Liver (tissue), 9 donors: Measurements from ENCODE around the gene CCBE1. TPM values are rescaled to one million over a fixed set of nuclear protein-coding genes. Genes with fewer than 3 reads are reported as not detected.

ENCODE experiments used
- DNase-seq: peaks from one replicate; pipeline ENCODE4 v3.0.0-alpha.2; 2017; ENCODE audit warnings: low spot score
- H3K27ac ChIP-seq, 2 donors: one replicate each; pipeline ENCODE4 v1.7.0; 2013; ENCODE audit warnings: inconsistent platforms in 2 of 2, low read length in 2 of 2, control low read depth in 1 of 2, low read depth in 1 of 2, mild to moderate bottlenecking in 1 of 2
- H3K27me3 ChIP-seq, 4 donors: one replicate each; pipeline versions ENCODE4 v1.6.1 to v1.7.0; 2013; ENCODE audit warnings: low read length in 3 of 4, inconsistent platforms in 1 of 4, mild to moderate bottlenecking in 1 of 4, moderate library complexity in 1 of 4; ENCODE audit not compliant: control insufficient read depth in 4 of 4, insufficient read depth in 4 of 4
- H3K36me3 ChIP-seq, 4 donors: one replicate each; pipeline versions ENCODE4 v1.6.1 to v1.7.0; 2013; ENCODE audit warnings: low read length in 3 of 4, mild to moderate bottlenecking in 3 of 4, low read depth in 1 of 4, moderate library complexity in 1 of 4; ENCODE audit not compliant: control insufficient read depth in 4 of 4, insufficient read depth in 3 of 4
- H3K4me1 ChIP-seq, 4 donors: one replicate each; pipeline versions ENCODE4 v1.6.1 to v1.7.0; 2013; ENCODE audit warnings: low read length in 3 of 4, mild to moderate bottlenecking in 3 of 4, moderate library complexity in 1 of 4; ENCODE audit not compliant: control insufficient read depth in 4 of 4, insufficient read depth in 4 of 4
- H3K4me3 ChIP-seq, 3 donors: one replicate each; pipeline versions ENCODE4 v1.6.1 to v1.7.0; 2013; ENCODE audit warnings: low read length in 3 of 3, control low read depth in 1 of 3, low read depth in 1 of 3, mild to moderate bottlenecking in 1 of 3
- H3K9ac ChIP-seq, 2 donors: one replicate each; pipeline ENCODE4 v1.7.0; 2013; ENCODE audit warnings: low read length in 2 of 2, mild to moderate bottlenecking in 2 of 2, moderate library complexity in 2 of 2, control low read depth in 1 of 2, low read depth in 1 of 2
- H3K9me3 ChIP-seq, 4 donors: one replicate each; pipeline versions ENCODE4 v1.6.1 to v1.7.0; 2013; ENCODE audit warnings: low read length in 3 of 4; ENCODE audit not compliant: control insufficient read depth in 4 of 4
- CTCF ChIP-seq: fragments of 150-350 bp; IDR thresholded peaks from 2 replicates; pipeline ENCODE4 v1.5.1; 2017; ENCODE audit warnings: improper control_type of control experiment, low read depth, low read length; ENCODE audit not compliant: missing input control
- EGR1 ChIP-seq, 2 donors: IDR thresholded peaks; 2 replicates each; pipeline ENCODE4 v1.6.1; 2016 to 2018; ENCODE audit warnings: antibody characterized with exemption in 2 of 2, low read depth in 2 of 2
- FOXA2 ChIP-seq: IDR thresholded peaks from 2 replicates; pipeline ENCODE4 v1.6.1; 2016; ENCODE audit warnings: antibody characterized with exemption
- GABPA ChIP-seq, 2 donors: IDR thresholded peaks in 1 of 2; conservative IDR thresholded peaks in 1 of 2; 2 replicates each; pipeline ENCODE4 v1.6.1; 2016; ENCODE audit warnings: antibody characterized with exemption in 2 of 2, mild to moderate bottlenecking in 1 of 2, moderate library complexity in 1 of 2
- HNF4G ChIP-seq: IDR thresholded peaks from 2 replicates; pipeline ENCODE4 v1.6.1; 2016; ENCODE audit warnings: antibody characterized with exemption
- JUND ChIP-seq, 2 donors: IDR thresholded peaks; 2 replicates each; pipeline ENCODE4 v1.6.1; 2016; ENCODE audit warnings: antibody characterized with exemption in 2 of 2
- MAX ChIP-seq: IDR thresholded peaks from 2 replicates; pipeline ENCODE4 v1.6.1; 2016; ENCODE audit warnings: antibody characterized with exemption
- NR2F2 ChIP-seq: IDR thresholded peaks from 2 replicates; pipeline ENCODE4 v1.6.1; 2016; ENCODE audit warnings: antibody characterized with exemption
- RAD21 ChIP-seq, 2 donors: IDR thresholded peaks; 2 replicates each; pipeline ENCODE4 v1.6.1; 2016; ENCODE audit warnings: antibody characterized with exemption in 2 of 2, mild to moderate bottlenecking in 2 of 2
- RXRA ChIP-seq, 2 donors: IDR thresholded peaks; 2 replicates each; pipeline ENCODE4 v1.6.1; 2017 to 2018; ENCODE audit warnings: antibody characterized with exemption in 2 of 2, mild to moderate bottlenecking in 1 of 2
- SP1 ChIP-seq: IDR thresholded peaks from 2 replicates; pipeline ENCODE4 v1.6.1; 2018; ENCODE audit warnings: antibody characterized with exemption, mild to moderate bottlenecking
- TAF1 ChIP-seq: conservative IDR thresholded peaks from 2 replicates; pipeline ENCODE4 v1.6.1; 2016; ENCODE audit warnings: antibody characterized with exemption, mild to moderate bottlenecking
- YY1 ChIP-seq: IDR thresholded peaks from 2 replicates; pipeline ENCODE4 v1.6.1; 2016; ENCODE audit warnings: antibody characterized with exemption, mild to moderate bottlenecking
- WGBS: extraction: QIAGEN DNeasy Blood & Tissue Kit; methylation state at CpG from one replicate; pipeline ENCODE4 v1.1.7; 2013; 5-methylcytosine and 5-hydroxymethylcytosine counted together
- polyA plus RNA-seq, 2 donors: library from polyadenylated mRNA; stranded (reverse) in 1 of 2; unstranded in 1 of 2; fragments of 200-250 nt in 1 of 2; fragments of >200 nt in 1 of 2; fragmentation: Nextera tagmentation in 1 of 2; extraction: Ambion mirVana in 1 of 2; gene quantifications; one replicate each; pipeline versions ENCODE4 v1.2.1 to v1.2.3, GENCODE V29; 2013 to 2015
- total RNA-seq, 2 donors: library from RNA; depleted of rRNA; stranded (reverse); fragments of >200 nt; gene quantifications; one replicate each; pipeline ENCODE4 v1.2.3, GENCODE V29; 2014
- TF ChIP-seq, protein P1 (sequence below): IDR thresholded peaks from 2 replicates; pipeline ENCODE4 v1.6.1; 2016; ENCODE audit warnings: antibody characterized with exemption
- TF ChIP-seq, protein P2 (sequence below): IDR thresholded peaks from 2 replicates; pipeline ENCODE4 v1.6.1; 2016; ENCODE audit warnings: antibody characterized with exemption, mild to moderate bottlenecking
- donor health status: healthy.
- donor health status: healthy.
- donor health status: healthy.
- donor health status: healthy.
- donor health status: healthy.

CCBE1 gene
- total and polyA plus RNA-seq, 4 donors: 1.8 to 2.6 (median 2.2) TPM

DNA sequence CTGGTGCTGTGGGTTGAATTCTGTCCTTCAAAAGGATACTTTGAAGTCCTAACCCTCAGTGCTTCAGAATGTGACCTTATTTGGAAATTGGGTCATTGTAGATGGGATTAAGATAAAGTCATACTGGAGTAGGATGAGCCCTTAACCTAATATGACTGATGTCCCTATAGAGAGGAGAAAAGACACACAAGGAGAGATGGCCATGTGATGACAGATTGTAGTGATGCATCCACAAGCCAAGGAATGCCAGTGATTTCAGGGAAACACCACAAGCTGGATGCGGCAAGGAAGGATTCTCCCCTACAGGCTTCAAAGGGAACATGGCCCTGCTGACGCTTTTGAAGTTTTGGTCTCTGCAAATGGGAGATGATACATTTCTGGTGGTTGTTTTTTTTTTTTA, 24.7 kb upstream of the CCBE1 start:
- Histone ChIP-seq H3K4me1 (no peaks in the 10 kb centered on the region), H3K27ac (no peak overlapping the region), H3K9ac (no peak overlapping the region), H3K4me3 (no peak overlapping the region), H3K36me3 (no peaks in the 10 kb centered on the region), H3K9me3 (peaks cover 0 to 3% (median 0%) of the 10 kb centered on the region in 4 donors), H3K27me3 (peaks cover 0 to 8% (median 0%) of the 10 kb centered on the region in 4 donors)
- TF ChIP-seq CTCF (no peak), NR2F2 (no peak), RXRA (IDR thresholded peaks at IDR 0.05) (no peak), SP1 (no peak)
- TF ChIP-seq, protein P1, sequence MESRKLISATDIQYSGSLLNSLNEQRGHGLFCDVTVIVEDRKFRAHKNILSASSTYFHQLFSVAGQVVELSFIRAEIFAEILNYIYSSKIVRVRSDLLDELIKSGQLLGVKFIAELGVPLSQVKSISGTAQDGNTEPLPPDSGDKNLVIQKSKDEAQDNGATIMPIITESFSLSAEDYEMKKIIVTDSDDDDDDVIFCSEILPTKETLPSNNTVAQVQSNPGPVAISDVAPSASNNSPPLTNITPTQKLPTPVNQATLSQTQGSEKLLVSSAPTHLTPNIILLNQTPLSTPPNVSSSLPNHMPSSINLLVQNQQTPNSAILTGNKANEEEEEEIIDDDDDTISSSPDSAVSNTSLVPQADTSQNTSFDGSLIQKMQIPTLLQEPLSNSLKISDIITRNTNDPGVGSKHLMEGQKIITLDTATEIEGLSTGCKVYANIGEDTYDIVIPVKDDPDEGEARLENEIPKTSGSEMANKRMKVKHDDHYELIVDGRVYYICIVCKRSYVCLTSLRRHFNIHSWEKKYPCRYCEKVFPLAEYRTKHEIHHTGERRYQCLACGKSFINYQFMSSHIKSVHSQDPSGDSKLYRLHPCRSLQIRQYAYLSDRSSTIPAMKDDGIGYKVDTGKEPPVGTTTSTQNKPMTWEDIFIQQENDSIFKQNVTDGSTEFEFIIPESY: no peak
- TF ChIP-seq, protein P2, sequence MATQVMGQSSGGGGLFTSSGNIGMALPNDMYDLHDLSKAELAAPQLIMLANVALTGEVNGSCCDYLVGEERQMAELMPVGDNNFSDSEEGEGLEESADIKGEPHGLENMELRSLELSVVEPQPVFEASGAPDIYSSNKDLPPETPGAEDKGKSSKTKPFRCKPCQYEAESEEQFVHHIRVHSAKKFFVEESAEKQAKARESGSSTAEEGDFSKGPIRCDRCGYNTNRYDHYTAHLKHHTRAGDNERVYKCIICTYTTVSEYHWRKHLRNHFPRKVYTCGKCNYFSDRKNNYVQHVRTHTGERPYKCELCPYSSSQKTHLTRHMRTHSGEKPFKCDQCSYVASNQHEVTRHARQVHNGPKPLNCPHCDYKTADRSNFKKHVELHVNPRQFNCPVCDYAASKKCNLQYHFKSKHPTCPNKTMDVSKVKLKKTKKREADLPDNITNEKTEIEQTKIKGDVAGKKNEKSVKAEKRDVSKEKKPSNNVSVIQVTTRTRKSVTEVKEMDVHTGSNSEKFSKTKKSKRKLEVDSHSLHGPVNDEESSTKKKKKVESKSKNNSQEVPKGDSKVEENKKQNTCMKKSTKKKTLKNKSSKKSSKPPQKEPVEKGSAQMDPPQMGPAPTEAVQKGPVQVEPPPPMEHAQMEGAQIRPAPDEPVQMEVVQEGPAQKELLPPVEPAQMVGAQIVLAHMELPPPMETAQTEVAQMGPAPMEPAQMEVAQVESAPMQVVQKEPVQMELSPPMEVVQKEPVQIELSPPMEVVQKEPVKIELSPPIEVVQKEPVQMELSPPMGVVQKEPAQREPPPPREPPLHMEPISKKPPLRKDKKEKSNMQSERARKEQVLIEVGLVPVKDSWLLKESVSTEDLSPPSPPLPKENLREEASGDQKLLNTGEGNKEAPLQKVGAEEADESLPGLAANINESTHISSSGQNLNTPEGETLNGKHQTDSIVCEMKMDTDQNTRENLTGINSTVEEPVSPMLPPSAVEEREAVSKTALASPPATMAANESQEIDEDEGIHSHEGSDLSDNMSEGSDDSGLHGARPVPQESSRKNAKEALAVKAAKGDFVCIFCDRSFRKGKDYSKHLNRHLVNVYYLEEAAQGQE: no peak
- WGBS: 92% methylated on average over 2 of the region's 2 CpGs
- no peak for DNase-seq

- no peaks in the 10 kb centered on the region for H3K36me3 ChIP-seq
- H3K9me3 ChIP-seq: peaks cover 0 to 3% (median 0%) of the 10 kb centered on the region in 4 donors
- DNase-seq: no peak
- WGBS: 82% methylated on average over 2 of the region's 2 CpGs
- no peak overlapping the region for H3K4me3 ChIP-seq
- H3K9ac ChIP-seq: no peak overlapping the region
- H3K4me1 ChIP-seq: no peaks in the 10 kb centered on the region
- H3K27me3 ChIP-seq: peaks cover 0 to 8% (median 0%) of the 10 kb centered on the region in 4 donors
- TF ChIP-seq, protein P1: no peak
- TF ChIP-seq MAX (no peak), JUND (IDR thresholded peaks at IDR 0.05) (no peak), HNF4G (no peak), EGR1 (IDR thresholded peaks at IDR 0.05; ENCODE audit: low read depth in 2 of 2) (no peak), YY1 (no peak), FOXA2 (no peak), CTCF (no peak), GABPA (IDR thresholded peaks at IDR 0.05 in 1 of 2, conservative IDR thresholded peaks at IDR 0.05 in 1 of 2) (no peak), RAD21 (IDR thresholded peaks at IDR 0.05) (no peak), TAF1 (no peak)
- TF ChIP-seq, protein P2: no peak
- no peak overlapping the region for H3K27ac ChIP-seq
Observed at GRCh38 chr18:59721211-59721610, 24.0 kb upstream of the CCBE1 start.
